ENCODE results near the gene TMEM42. TPM values are rescaled to one million over a fixed set of nuclear protein-coding genes. Genes with fewer than 3 reads are reported as not detected.
A peak's percentile ranks its signal among the peaks of the same experiment; 100 is the strongest.
"Not testable (repeated sequence)": the region's sequence is repeated elsewhere in the genome, so short reads cannot be mapped to it uniquely, and the experiment has no call there.

Gene TMEM42
- 18.9 and 19.4 TPM in 2 replicates for total RNA-seq
- long read RNA-seq, transcript TMEM42-201 (3 exons, 1,026 nt): major isoform, 8 of 20 reads
- long read RNA-seq, partial matches to known transcripts: 1 of 20 reads
- long read RNA-seq, other reads (novel, unspliced or antisense): 11 of 20 reads

GRCh38 chr3:44861412-44862225, at the start of gene TMEM42:
Gene TMEM42 (plus strand): TSS chr3:44861912. CDS start chr3:44861925, 13 bp downstream.
- peak; percentile 97 for DNase-seq (ENCODE audit: extremely low spot score, unreplicated experiment)
- peak within 1 kb of the TSS; percentile 94 for H3K27ac Mint-ChIP-seq (ENCODE audit: unreplicated experiment)
- H3K4me3 Mint-ChIP-seq (ENCODE audit: unreplicated experiment): peak within 1 kb of the TSS; percentile 81
- H3K36me3 Mint-ChIP-seq (ENCODE audit: unreplicated experiment): peaks cover 3% of the 10 kb centered on the region
- no peaks in the 10 kb centered on the region for H3K27me3 Mint-ChIP-seq (ENCODE audit: unreplicated experiment)
- H3K9me3 Mint-ChIP-seq (ENCODE audit: unreplicated experiment): no peaks in the 10 kb centered on the region
- peaks cover 29% of the 10 kb centered on the region for H3K4me1 Mint-ChIP-seq (ENCODE audit: unreplicated experiment)
- peak; percentile 40 for TF ChIP-seq CTCF (IDR thresholded peaks at IDR 0.05)

- Mint-ChIP-seq H3K4me1 (ENCODE audit: unreplicated experiment) (no peaks in the 10 kb centered on the region), H3K9me3 (ENCODE audit: unreplicated experiment) (peaks cover 6% of the 10 kb centered on the region), H3K4me3 (ENCODE audit: unreplicated experiment) (no peak overlapping the region), H3K27ac (ENCODE audit: unreplicated experiment) (no peak overlapping the region), H3K36me3 (ENCODE audit: unreplicated experiment) (peaks cover 17% of the 10 kb centered on the region), H3K27me3 (ENCODE audit: unreplicated experiment) (no peaks in the 10 kb centered on the region)
- no peak for TF ChIP-seq CTCF (IDR thresholded peaks at IDR 0.05)
- no peak for DNase-seq (ENCODE audit: extremely low spot score, unreplicated experiment)
Observed at GRCh38 chr3:44814751-44815150, 47.0 kb upstream of the TMEM42 start.

GRCh38 chr3:44816334-44816733, 45.4 kb upstream of the TMEM42 start:
- peaks cover 17% of the 10 kb centered on the region for H3K36me3 Mint-ChIP-seq (ENCODE audit: unreplicated experiment)
- not testable (repeated sequence) for H3K9me3 Mint-ChIP-seq (ENCODE audit: unreplicated experiment); H3K4me3 Mint-ChIP-seq (ENCODE audit: unreplicated experiment); DNase-seq (ENCODE audit: extremely low spot score, unreplicated experiment); H3K27me3 Mint-ChIP-seq (ENCODE audit: unreplicated experiment); H3K27ac Mint-ChIP-seq (ENCODE audit: unreplicated experiment); H3K4me1 Mint-ChIP-seq (ENCODE audit: unreplicated experiment)

GRCh38 chr3:44821206-44821605, 40.5 kb upstream of the TMEM42 start:
- not testable (repeated sequence) for H3K9me3 Mint-ChIP-seq (ENCODE audit: unreplicated experiment); H3K4me1 Mint-ChIP-seq (ENCODE audit: unreplicated experiment); DNase-seq (ENCODE audit: extremely low spot score, unreplicated experiment); H3K27ac Mint-ChIP-seq (ENCODE audit: unreplicated experiment); H3K4me3 Mint-ChIP-seq (ENCODE audit: unreplicated experiment); H3K27me3 Mint-ChIP-seq (ENCODE audit: unreplicated experiment)
- peaks cover 16% of the 10 kb centered on the region for H3K36me3 Mint-ChIP-seq (ENCODE audit: unreplicated experiment)

GRCh38 chr3:44825264-44825925, 36.3 kb upstream of the TMEM42 start:
- no peaks in the 10 kb centered on the region for H3K27me3 Mint-ChIP-seq (ENCODE audit: unreplicated experiment)
- peaks cover 8% of the 10 kb centered on the region for H3K36me3 Mint-ChIP-seq (ENCODE audit: unreplicated experiment)
- H3K27ac Mint-ChIP-seq (ENCODE audit: unreplicated experiment): no peak overlapping the region
- TF ChIP-seq CTCF (IDR thresholded peaks at IDR 0.05): no peak
- H3K4me3 Mint-ChIP-seq (ENCODE audit: unreplicated experiment): no peak overlapping the region
- no peak for DNase-seq (ENCODE audit: extremely low spot score, unreplicated experiment)
- H3K4me1 Mint-ChIP-seq (ENCODE audit: unreplicated experiment): peaks cover 14% of the 10 kb centered on the region
- H3K9me3 Mint-ChIP-seq (ENCODE audit: unreplicated experiment): no peaks in the 10 kb centered on the region

GRCh38 chr3:44827196-44827595, 34.5 kb upstream of the TMEM42 start:
- Mint-ChIP-seq H3K27me3 (ENCODE audit: unreplicated experiment) (no peaks in the 10 kb centered on the region), H3K4me3 (ENCODE audit: unreplicated experiment) (no peak overlapping the region), H3K36me3 (ENCODE audit: unreplicated experiment) (peaks cover 7% of the 10 kb centered on the region), H3K9me3 (ENCODE audit: unreplicated experiment) (no peaks in the 10 kb centered on the region), H3K27ac (ENCODE audit: unreplicated experiment) (no peak overlapping the region), H3K4me1 (ENCODE audit: unreplicated experiment) (peaks cover 16% of the 10 kb centered on the region)
- DNase-seq (ENCODE audit: extremely low spot score, unreplicated experiment): no peak
- no peak for TF ChIP-seq CTCF (IDR thresholded peaks at IDR 0.05)
